Right kidney (tissue), 9 donors: ENCODE results near the gene PNCK.
A peak's percentile ranks its signal among the peaks of the same experiment; 100 is the strongest.
"Not testable (repeated sequence)": the region's sequence is repeated elsewhere in the genome, so short reads cannot be mapped to it uniquely, and the experiment has no call there.

Experiments
- DNase-seq: peaks from one replicate; pipeline ENCODE4 v3.0.0-alpha.2; 2016
- long read RNA-seq, 8 donors: transcript quantifications; one replicate each; lab custom pipeline, GENCODE V29; 2026

PNCK gene
- long read RNA-seq, donor 1 = 0 reads
- long read RNA-seq, donor 2, partial matches to known transcripts = 0 of 6 reads
- long read RNA-seq, donor 2, other reads (novel, unspliced or antisense) = 5 of 6 reads
- long read RNA-seq, donor 3, partial matches to known transcripts = 45 of 45 reads
- long read RNA-seq, donor 3, other reads (novel, unspliced or antisense) = 0 of 45 reads
- long read RNA-seq, donor 4, partial matches to known transcripts = 17 of 25 reads
- long read RNA-seq, donor 4, other reads (novel, unspliced or antisense) = 8 of 25 reads
- long read RNA-seq, donor 5 = 0 reads
- long read RNA-seq, donor 6 = 0 reads
- long read RNA-seq, donor 7 = 0 reads
- long read RNA-seq, donor 8, partial matches to known transcripts = 64 of 66 reads
- long read RNA-seq, donor 8, other reads (novel, unspliced or antisense) = 0 of 66 reads

- DNase-seq = no peak
Observed at GRCh38 chrX:153673428-153674218, at the start of gene PNCK. TSS of gene PNCK (minus strand) at chrX:153673813. CDS start at chrX:153673076, 737 bp downstream.

GRCh38 chrX:153722704-153723350, 49.2 kb upstream of the PNCK start:
- no peak for DNase-seq

- DNase-seq = no peak
Observed at GRCh38 chrX:153719701-153720100, 46.1 kb upstream of the PNCK start.

GRCh38 chrX:153719238-153719637, 45.6 kb upstream of the PNCK start:
- no peak for DNase-seq

GRCh38 chrX:153717445-153717844, 43.8 kb upstream of the PNCK start:
- no peak for DNase-seq

- no peak for DNase-seq
Observed at GRCh38 chrX:153714256-153714655, 40.6 kb upstream of the PNCK start.

GRCh38 chrX:153709726-153710674, 36.4 kb upstream of the PNCK start:
- no peak for DNase-seq

GRCh38 chrX:153708415-153708814, 34.8 kb upstream of the PNCK start:
- peak; percentile 47 for DNase-seq

- DNase-seq = no peak
Observed at GRCh38 chrX:153707406-153707805, 33.8 kb upstream of the PNCK start.

GRCh38 chrX:153706799-153707198, 33.2 kb upstream of the PNCK start:
- no peak for DNase-seq

- not testable (repeated sequence) for DNase-seq
Observed at GRCh38 chrX:153705403-153706060, 31.9 kb upstream of the PNCK start.

GRCh38 chrX:153704631-153705402, 31.2 kb upstream of the PNCK start:
- not testable (repeated sequence) for DNase-seq

- no peak for DNase-seq
Observed at GRCh38 chrX:153704021-153704526, 30.5 kb upstream of the PNCK start.

- DNase-seq = no peak
Observed at GRCh38 chrX:153703036-153703370, 29.4 kb upstream of the PNCK start.

- no peak for DNase-seq
Observed at GRCh38 chrX:153702336-153703035, 28.9 kb upstream of the PNCK start.

- no peak for DNase-seq
Observed at GRCh38 chrX:153701706-153702105, 28.1 kb upstream of the PNCK start.

- DNase-seq = no peak
Observed at GRCh38 chrX:153700967-153701366, 27.4 kb upstream of the PNCK start.

- no peak for DNase-seq
Observed at GRCh38 chrX:153700376-153700945, 26.8 kb upstream of the PNCK start.

GRCh38 chrX:153699784-153700371, 26.3 kb upstream of the PNCK start:
- DNase-seq = not testable (repeated sequence)
